C4-2B (cell line): ENCODE results near the gene MSANTD3.
A peak's percentile ranks its signal among the peaks of the same experiment; 100 is the strongest.
"Not testable (repeated sequence)": the region's sequence is repeated elsewhere in the genome, so short reads cannot be mapped to it uniquely, and the experiment has no call there.

Experiments
- H3K27ac ChIP-seq: fragments of 450-650 bp; 2 replicates; pipeline ENCODE4 v1.5.1; 2017
- ZFX ChIP-seq: fragments of 450-650 bp; IDR thresholded peaks from 2 replicates; pipeline ENCODE4 v1.6.1; 2017
- TF ChIP-seq, protein P1 (sequence below): fragments of 450-650 bp; conservative IDR thresholded peaks from 2 replicates; pipeline ENCODE4 v1.5.1; 2017; ENCODE audit warnings: mild to moderate bottlenecking

MSANTD3 gene

DNA sequence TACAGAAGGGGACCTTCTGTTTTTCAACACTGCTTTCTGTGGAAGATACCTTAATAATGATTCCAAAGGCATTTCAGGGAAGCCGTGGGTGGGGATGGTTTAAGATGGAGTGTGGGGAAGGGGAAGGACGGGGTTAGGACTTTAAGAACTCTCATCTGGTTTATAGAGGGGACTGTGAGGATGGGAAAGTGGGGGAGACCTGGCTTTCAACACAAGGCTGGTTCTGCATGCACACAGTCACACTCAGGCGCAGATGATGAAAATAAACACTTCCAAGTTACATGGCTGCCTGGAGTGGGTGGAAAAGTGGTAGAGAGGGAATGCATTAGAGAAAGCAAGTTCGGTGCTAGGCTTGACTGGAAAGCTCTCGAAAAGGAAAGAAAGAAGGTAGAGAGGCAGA lies 4.9 kb downstream of the MSANTD3 start:
- TF ChIP-seq, protein P1, sequence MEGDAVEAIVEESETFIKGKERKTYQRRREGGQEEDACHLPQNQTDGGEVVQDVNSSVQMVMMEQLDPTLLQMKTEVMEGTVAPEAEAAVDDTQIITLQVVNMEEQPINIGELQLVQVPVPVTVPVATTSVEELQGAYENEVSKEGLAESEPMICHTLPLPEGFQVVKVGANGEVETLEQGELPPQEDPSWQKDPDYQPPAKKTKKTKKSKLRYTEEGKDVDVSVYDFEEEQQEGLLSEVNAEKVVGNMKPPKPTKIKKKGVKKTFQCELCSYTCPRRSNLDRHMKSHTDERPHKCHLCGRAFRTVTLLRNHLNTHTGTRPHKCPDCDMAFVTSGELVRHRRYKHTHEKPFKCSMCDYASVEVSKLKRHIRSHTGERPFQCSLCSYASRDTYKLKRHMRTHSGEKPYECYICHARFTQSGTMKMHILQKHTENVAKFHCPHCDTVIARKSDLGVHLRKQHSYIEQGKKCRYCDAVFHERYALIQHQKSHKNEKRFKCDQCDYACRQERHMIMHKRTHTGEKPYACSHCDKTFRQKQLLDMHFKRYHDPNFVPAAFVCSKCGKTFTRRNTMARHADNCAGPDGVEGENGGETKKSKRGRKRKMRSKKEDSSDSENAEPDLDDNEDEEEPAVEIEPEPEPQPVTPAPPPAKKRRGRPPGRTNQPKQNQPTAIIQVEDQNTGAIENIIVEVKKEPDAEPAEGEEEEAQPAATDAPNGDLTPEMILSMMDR: no peak
- no peak for TF ChIP-seq ZFX
- no peak overlapping the region for H3K27ac ChIP-seq

DNA sequence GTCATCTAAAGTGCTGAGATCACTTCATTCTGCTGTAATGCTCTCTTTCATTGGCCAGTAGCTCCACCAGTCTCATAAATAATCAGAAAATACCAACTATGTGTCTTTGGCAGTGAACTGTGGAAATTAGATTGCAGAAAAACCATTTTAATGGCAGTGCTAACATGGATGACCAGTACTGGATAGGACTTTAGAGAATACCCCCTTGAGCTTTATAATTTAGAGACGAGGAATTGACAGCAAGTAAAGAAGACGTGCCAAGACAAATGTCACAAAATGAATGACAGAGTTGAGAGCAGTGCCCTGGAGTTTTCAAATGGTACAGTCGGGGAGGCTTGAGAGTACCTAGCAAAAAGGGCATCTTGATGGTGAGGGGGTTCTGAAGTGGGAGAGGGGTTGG lies 5.8 kb downstream of the MSANTD3 start:
- no peak for TF ChIP-seq ZFX
- TF ChIP-seq, protein P1: no peak
- no peak overlapping the region for H3K27ac ChIP-seq

DNA sequence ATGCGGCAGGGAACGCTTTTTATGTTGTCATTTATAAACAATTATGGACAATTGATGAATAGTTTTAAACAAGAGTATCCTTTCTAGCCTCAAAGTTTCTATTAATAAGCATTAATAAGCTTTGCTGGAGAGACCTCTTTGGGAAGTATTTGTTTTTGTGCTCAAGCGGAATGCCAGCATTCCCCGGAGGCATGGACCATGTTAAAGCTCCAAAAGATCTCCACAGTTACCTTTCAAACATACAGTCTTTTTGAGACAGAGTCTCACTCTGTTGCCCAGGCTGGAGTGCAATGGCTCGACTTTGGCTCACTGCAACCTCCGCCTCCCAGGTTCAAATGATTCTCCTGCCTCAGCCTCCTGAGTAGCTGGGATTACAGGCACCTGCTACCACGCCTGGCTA lies 9.6 kb downstream of the MSANTD3 start:
- TF ChIP-seq, protein P1: no peak
- TF ChIP-seq ZFX: no peak
- H3K27ac ChIP-seq: no peak overlapping the region

DNA sequence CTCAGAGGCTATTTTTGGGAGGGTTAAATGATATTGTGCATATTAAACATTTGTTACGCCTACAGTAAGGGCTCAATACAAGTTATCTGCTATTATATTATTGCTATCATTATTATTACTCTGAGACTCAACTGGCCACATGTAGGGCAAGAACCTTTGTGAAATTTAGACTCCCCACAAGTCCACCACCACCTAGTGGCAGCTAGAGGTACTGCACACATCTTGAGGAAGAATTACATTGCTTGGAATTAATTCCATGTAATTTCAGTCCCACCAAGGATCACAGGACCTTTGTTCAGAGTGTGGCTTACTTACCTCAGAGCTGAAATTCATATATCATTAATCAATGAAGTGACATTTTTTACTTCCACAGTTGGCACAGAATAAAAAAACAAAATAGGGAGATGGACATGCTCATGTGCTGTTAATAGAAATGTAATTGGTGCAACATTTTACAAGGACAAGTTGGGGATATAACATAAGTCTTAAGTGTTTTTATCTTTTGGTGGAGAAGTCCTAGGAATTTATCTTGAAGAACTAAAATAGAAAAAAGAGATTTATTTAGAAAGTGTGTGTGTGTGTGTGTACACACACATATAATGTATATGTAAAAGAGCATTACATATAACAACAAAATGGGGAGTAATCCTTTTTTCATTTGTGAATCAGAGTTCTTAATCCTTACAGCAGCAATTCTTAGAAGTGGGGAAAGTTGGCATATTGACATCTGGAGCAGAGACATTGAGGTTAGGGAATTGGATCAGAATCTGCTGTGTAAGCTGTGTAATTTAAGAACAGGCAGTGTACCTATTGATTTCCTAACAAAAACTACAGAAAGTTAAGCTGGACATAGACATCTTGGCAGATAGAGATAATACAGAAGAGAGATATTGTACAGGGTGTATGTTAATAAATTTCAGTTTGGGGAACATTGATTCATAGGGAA lies 11.2 kb downstream of the MSANTD3 start:
- no peak for TF ChIP-seq ZFX
- TF ChIP-seq, protein P1: peak; percentile 97
- H3K27ac ChIP-seq: no peak overlapping the region

DNA sequence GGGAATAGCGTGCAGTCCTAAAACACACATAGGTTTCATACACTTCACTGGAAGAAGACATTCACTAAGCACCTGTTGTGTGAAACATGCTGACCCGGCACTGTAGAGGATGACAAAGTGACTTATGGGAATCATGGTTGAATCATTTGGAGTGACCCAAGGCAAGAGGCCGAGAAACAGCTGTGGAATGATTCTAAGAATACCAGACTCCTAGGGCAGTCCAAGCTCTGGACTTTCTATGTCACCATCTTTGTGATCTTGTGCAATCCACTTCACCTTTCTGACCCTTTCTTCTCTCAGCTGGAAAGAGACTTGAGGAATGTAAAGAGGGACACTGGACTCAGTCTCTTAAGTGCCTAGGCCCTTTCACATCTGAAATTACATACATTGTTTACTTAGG lies 13.1 kb downstream of the MSANTD3 start:
- no peak overlapping the region for H3K27ac ChIP-seq
- TF ChIP-seq, protein P1: no peak
- no peak for TF ChIP-seq ZFX

DNA sequence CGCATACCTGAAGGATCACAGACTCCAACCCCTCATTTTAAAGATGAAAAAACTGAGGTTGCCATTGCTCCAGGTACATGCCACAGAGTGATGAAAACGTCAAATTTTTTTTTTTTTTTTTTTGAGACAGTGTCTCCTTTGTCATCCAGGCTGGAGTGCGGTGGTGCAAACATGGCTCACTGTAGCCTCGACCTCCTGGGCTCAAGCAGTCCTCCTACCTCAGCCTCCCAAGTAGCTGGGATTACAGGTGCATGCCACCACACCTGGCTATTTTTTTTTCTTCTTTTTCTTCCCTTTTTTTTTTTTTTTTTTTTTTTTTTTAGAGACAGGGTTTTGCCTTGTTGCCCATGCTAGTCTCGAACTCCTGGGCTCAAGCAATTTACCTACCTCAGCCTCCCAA lies 13.5 kb downstream of the MSANTD3 start:
- H3K27ac ChIP-seq: not testable (repeated sequence)

DNA sequence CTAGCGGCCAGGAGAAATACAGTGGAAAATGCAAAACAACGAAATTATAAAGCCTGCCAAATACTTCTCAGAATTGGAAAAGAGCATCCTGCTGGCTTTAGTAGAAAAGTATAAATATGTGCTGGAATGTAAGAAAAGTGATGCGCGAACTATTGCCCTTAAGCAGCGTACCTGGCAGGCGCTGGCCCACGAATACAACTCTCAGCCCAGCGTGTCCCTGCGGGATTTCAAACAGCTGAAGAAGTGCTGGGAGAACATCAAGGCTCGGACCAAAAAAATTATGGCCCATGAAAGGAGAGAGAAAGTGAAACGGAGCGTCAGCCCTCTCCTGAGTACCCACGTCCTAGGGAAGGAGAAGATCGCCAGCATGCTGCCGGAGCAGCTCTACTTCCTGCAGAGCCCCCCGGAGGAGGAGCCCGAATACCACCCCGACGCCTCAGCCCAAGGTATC lies 15.0 kb downstream of the MSANTD3 start:
- no peak for TF ChIP-seq ZFX
- TF ChIP-seq, protein P1: no peak
- H3K27ac ChIP-seq: no peak overlapping the region
